Thyroid gland (tissue), 4 donors: ENCODE data around the gene CHORDC1. TPM values are rescaled to one million over a fixed set of nuclear protein-coding genes. Genes with fewer than 3 reads are reported as not detected.
"Not testable (repeated sequence)": the region's sequence is repeated elsewhere in the genome, so short reads cannot be mapped to it uniquely, and the experiment has no call there.

Experiments
- DNase-seq, 2 donors: peaks; one replicate each; pipeline ENCODE4 v3.0.0-alpha.2; 2019
- H3K27ac ChIP-seq, 3 donors: fragments of 200-600 bp; sonication (generic); 1 replicate in 2 of 3; 2 replicates in 1 of 3; pipeline ENCODE4 v1.5.1; 2016 to 2019; ENCODE audit warnings: mild to moderate bottlenecking in 1 of 3, moderate library complexity in 1 of 3
- H3K27me3 ChIP-seq: fragments of 200-600 bp; sonication (generic); one replicate; pipeline ENCODE4 v1.5.1; 2019
- H3K36me3 ChIP-seq, 2 donors: fragments of 200-600 bp; sonication (generic); one replicate each; pipeline ENCODE4 v1.5.1; 2016 to 2019
- H3K4me1 ChIP-seq, 2 donors: fragments of 200-600 bp; sonication (generic); one replicate each; pipeline ENCODE4 v1.5.1; 2017 to 2019
- H3K4me3 ChIP-seq, 3 donors: fragments of 200-600 bp; sonication (generic); replicated peaks in 1 of 3; 1 replicate in 2 of 3; 2 replicates in 1 of 3; pipeline ENCODE4 v1.5.1; 2016; ENCODE audit warnings: mild to moderate bottlenecking in 1 of 3
- H3K9me3 ChIP-seq: fragments of 200-600 bp; sonication (generic); one replicate; pipeline ENCODE4 v1.5.1; 2017
- POLR2A ChIP-seq, 2 donors: fragments of 450-650 bp; IDR thresholded peaks; one replicate each; pipeline ENCODE4 v1.6.1; 2017; ENCODE audit warnings: antibody characterized with exemption in 2 of 2, mild to moderate bottlenecking in 2 of 2, moderate library complexity in 1 of 2
- WGBS, 2 donors: methylation state at CpG; one replicate each; pipeline ENCODE4 v1.1.5; 2017; 5-methylcytosine and 5-hydroxymethylcytosine counted together
- intact Hi-C: fragments of 100-400 bp; cut with DNase I; formaldehyde crosslinking; loops from one replicate; pipeline ENCODE4 v1.15.1; 2023
- total RNA-seq, 4 donors: library from RNA; depleted of rRNA; stranded (reverse); fragments of >200 nt; gene quantifications; one replicate each; pipeline ENCODE4 v1.2.3, GENCODE V29; 2016
- TF ChIP-seq, protein P1 (sequence below), 6 experiments: fragments of 200-600 bp in 3 of 6; fragments of 450-650 bp in 3 of 6; sonication (generic) in 3 of 6; IDR thresholded peaks; one replicate each; pipeline ENCODE4 v1.5.1; 2016 to 2019; ENCODE audit warnings: antibody characterized with exemption in 6 of 6, mild to moderate bottlenecking in 2 of 6, inconsistent platforms in 1 of 6, moderate library complexity in 1 of 6

Gene CHORDC1
- total RNA-seq, 4 donors from 2014 or later, result 48.9 to 102 (median 72.6) TPM

DNA sequence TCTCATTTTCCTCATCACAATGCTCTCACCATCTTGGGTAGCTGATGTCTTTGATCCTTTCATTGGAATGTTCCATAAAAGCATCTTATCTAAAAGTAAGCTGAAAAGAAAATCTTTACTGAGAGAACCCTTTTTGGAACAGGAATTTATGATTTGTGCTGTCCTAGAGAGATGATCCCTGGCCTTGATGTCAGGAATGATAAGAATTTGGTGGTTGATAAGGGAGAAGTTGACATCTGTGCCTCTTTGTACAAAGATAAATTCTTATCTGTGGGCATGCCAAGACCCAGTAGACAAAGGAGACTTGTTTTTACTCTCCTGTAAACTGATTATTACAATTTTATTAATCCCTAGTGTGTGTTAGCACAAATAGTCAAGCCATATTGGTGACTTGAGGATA lies 51.5 kb downstream of the CHORDC1 start:
- Histone ChIP-seq H3K27ac (no peak overlapping the region), H3K4me3 (no peak overlapping the region), H3K4me1 (no peaks in the 10 kb centered on the region), H3K9me3 (no peaks in the 10 kb centered on the region), H3K36me3 (no peaks in the 10 kb centered on the region), H3K27me3 (no peaks in the 10 kb centered on the region)
- TF ChIP-seq, protein P1, sequence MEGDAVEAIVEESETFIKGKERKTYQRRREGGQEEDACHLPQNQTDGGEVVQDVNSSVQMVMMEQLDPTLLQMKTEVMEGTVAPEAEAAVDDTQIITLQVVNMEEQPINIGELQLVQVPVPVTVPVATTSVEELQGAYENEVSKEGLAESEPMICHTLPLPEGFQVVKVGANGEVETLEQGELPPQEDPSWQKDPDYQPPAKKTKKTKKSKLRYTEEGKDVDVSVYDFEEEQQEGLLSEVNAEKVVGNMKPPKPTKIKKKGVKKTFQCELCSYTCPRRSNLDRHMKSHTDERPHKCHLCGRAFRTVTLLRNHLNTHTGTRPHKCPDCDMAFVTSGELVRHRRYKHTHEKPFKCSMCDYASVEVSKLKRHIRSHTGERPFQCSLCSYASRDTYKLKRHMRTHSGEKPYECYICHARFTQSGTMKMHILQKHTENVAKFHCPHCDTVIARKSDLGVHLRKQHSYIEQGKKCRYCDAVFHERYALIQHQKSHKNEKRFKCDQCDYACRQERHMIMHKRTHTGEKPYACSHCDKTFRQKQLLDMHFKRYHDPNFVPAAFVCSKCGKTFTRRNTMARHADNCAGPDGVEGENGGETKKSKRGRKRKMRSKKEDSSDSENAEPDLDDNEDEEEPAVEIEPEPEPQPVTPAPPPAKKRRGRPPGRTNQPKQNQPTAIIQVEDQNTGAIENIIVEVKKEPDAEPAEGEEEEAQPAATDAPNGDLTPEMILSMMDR (IDR thresholded peaks at IDR 0.05), result no peak
- TF ChIP-seq POLR2A (IDR thresholded peaks at IDR 0.05), result no peak
- intact Hi-C loops, result no loop called here
- DNase-seq, result no peak

DNA sequence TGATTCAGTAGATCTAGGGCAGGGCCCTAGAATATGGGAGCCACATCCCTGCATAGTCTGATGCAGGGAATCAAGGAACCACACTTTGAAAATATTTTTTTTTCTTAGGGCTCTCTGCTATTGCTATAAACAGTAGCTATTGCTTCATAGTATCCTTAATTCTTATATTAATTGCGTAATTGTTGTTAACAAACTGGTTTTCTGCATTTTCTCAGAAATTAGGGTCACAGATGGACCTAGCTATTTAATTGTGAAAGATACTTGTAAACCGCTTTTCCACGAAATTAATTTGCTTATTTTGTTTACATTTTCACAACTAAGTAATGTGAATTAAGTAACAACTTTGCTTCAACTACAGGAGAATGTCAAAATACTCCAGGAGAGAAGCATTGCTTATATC lies 54.3 kb downstream of the CHORDC1 start:
- intact Hi-C loops, result no loop called here
- no peaks in the 10 kb centered on the region for H3K36me3 ChIP-seq
- H3K4me3 ChIP-seq, result no peak overlapping the region
- H3K27me3 ChIP-seq, result no peaks in the 10 kb centered on the region
- DNase-seq, result no peak
- TF ChIP-seq, protein P1 (IDR thresholded peaks at IDR 0.05), result no peak
- TF ChIP-seq POLR2A (IDR thresholded peaks at IDR 0.05), result no peak
- WGBS, 2 donors, result 92 to 96% methylated on average over 3 of the region's 3 CpGs
- H3K9me3 ChIP-seq, result no peaks in the 10 kb centered on the region
- no peaks in the 10 kb centered on the region for H3K4me1 ChIP-seq
- H3K27ac ChIP-seq, result no peak overlapping the region

DNA sequence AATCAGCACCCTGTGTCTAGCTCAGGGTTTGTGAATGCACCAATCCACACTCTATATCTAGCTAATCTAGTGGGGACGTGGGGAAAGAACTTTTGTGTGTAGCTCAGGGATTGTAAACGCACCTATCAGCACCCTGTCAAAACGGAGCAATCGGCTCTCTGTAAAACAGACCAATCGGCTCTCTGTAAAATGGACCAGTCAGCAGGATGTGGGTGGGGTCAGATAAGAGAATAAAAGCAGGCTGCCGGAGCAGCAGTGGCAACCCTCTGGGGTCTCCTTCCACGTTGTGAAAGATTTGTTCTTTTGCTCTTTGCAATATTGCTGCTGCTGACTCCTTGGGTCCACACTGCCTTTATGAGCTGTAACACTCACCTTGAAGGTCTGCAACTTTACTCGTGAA lies 55.1 kb downstream of the CHORDC1 start:
- intact Hi-C loops, H3K27me3 ChIP-seq: not testable (repeated sequence)

DNA sequence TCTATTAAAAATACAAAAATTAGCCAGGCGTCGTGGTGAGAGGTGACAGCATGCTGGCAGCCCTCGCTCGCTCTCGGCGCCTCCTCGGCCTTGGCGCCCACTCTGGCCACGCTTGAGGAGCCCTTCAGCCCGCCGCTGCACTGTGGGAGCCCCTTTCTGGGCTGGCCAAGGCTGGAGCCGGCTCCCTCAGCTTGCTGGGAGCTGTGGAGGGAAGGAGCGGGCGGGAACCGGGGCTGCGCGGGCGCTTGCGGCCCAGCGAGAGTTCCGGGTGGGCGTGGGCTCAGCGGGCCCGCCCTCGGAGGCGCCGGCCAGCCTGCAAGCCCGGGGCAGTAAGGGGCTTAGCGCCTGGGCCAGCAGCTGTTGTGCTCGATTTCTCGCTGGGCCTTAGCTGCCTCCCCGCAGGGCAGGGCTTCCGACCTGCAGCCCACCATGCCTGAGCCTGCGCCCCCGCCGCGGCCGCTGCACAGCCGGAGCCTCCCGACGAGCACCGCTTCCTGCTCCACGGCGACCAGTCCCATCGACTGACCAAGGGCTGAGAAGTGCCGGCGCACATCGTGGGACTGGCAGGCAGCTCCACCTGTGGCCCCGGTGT lies 55.8 kb downstream of the CHORDC1 start:
- H3K27me3 ChIP-seq, intact Hi-C loops, H3K4me3 ChIP-seq, H3K27ac ChIP-seq, H3K9me3 ChIP-seq, H3K4me1 ChIP-seq, H3K36me3 ChIP-seq, DNase-seq: not testable (repeated sequence)
- WGBS, 2 donors, result 94 to 99% methylated on average over 40 of the region's 49 CpGs

More for the DNA sequence above, 55.1 kb downstream of the CHORDC1 start:
- not testable (repeated sequence) for DNase-seq, H3K9me3 ChIP-seq, H3K4me3 ChIP-seq, H3K36me3 ChIP-seq, H3K27ac ChIP-seq, H3K4me1 ChIP-seq
- 91% methylated on average over 8 of the region's 8 CpGs for WGBS, 2 donors

Other genes starting within 250 kb of the CHORDC1 start
- not detected for gene TRIM49C, start 191.9 kb downstream of the CHORDC1 start, total RNA-seq
- gene UBTFL1, start 137.1 kb downstream of the CHORDC1 start, total RNA-seq, result not detected
- 1 to 10 TPM; 1.1 to 4.3 (median 2.2) TPM for gene NAALAD2, start 88.4 kb downstream of the CHORDC1 start, total RNA-seq